A549 (cell line): ENCODE measurements around the gene INPP5A. TPM values are rescaled to one million over a fixed set of nuclear protein-coding genes. Genes with fewer than 3 reads are reported as not detected.

Source experiments
- ATAC-seq, 2 experiments: fragments of 200-7000 bp in 1 of 2; fragments of >200 bp in 1 of 2; cut with Nextera tagmentation in 1 of 2; cut with Tn5 transposase in 1 of 2; 3 replicates each; pipeline versions ENCODE4 v1.8.0 to v1.9.1; 2018 to 2020; ENCODE audit warnings: mild to moderate bottlenecking in 1 of 2, moderate library complexity in 1 of 2
- CTCF ChIA-PET: fragments of 300-600 bp; sonication (Branson Sonifier 250); formaldehyde crosslinking; extraction: SDS; loops from one replicate; lab custom pipeline; 2021; ENCODE audit warnings: antibody characterized with exemption, inconsistent platforms; lab: Yijun Ruan, JAX
- POLR2A ChIA-PET: fragments of 350-600 bp; formaldehyde crosslinking; extraction: SDS; loops from one replicate; lab custom pipeline; 2021; ENCODE audit warnings: antibody characterized with exemption, inconsistent platforms; lab: Yijun Ruan, JAX
- DNase-seq, 2 experiments: peaks; one replicate each; pipeline versions ENCODE4 v3.0.0 to v3.0.0-alpha.2; 2011 to 2016; ENCODE audit warnings: low read depth in 1 of 2, low spot score in 1 of 2
- FAIRE-seq: peaks from 2 replicates; lab custom pipeline; 2011; peaks lifted over from hg19 to GRCh38; lab: Jason Lieb, UNC
- H3K27ac ChIP-seq, 2 experiments: fragments of >200 bp; sonication (Bioruptor Twin); formaldehyde crosslinking; 3 replicates each; pipeline ENCODE4 v1.5.1; 2016 to 2017
- H3K4me1 ChIP-seq: fragments of >200 bp; sonication (Bioruptor Twin); formaldehyde crosslinking; 3 replicates; pipeline ENCODE4 v1.6.1; 2016
- H3K4me2 ChIP-seq: fragments of >200 bp; sonication (Bioruptor Twin); formaldehyde crosslinking; 3 replicates; pipeline ENCODE4 v1.6.1; 2016
- H3K4me3 ChIP-seq: fragments of >200 bp; sonication (Bioruptor Twin); formaldehyde crosslinking; 3 replicates; pipeline ENCODE4 v1.5.1; 2016
- H3K9me3 ChIP-seq: fragments of >200 bp; sonication (Bioruptor Twin); formaldehyde crosslinking; 3 replicates; pipeline ENCODE4 v1.6.1; 2016
- ATOH8 ChIP-seq: fragments of 250-450 bp; sonication (Bioruptor Pico); IDR thresholded peaks from 2 replicates; pipeline ENCODE4 v1.5.0; 2020; ENCODE audit warnings: low read depth, mild to moderate bottlenecking, moderate library complexity
- CBX2 ChIP-seq: fragments of 200-600 bp; sonication (generic); IDR thresholded peaks from 2 replicates; pipeline ENCODE4 v1.6.1; 2016; ENCODE audit warnings: low read depth, mild to moderate bottlenecking, borderline replicate concordance
- CEBPB ChIP-seq, 2 experiments: fragments of >200 bp in 1 of 2; sonication (Bioruptor Twin) in 1 of 2; formaldehyde crosslinking in 1 of 2; IDR thresholded peaks; 2 replicates each; pipeline ENCODE4 v1.6.1; 2012 to 2016
- CHD4 ChIP-seq: fragments of 200-600 bp; sonication (generic); IDR thresholded peaks from 2 replicates; pipeline ENCODE4 v1.6.1; 2016; ENCODE audit warnings: antibody characterized with exemption, mild to moderate bottlenecking, borderline replicate concordance
- CTCF ChIP-seq: fragments of >200 bp; sonication (Bioruptor Twin); formaldehyde crosslinking; IDR thresholded peaks from 3 replicates; pipeline ENCODE4 v1.5.1; 2016
- EHMT2 ChIP-seq: fragments of 200-600 bp; sonication (generic); IDR thresholded peaks from 2 replicates; pipeline ENCODE4 v1.6.1; 2016; ENCODE audit warnings: antibody characterized with exemption, low read depth, mild to moderate bottlenecking, moderate library complexity
- FOXS1 ChIP-seq: fragments of 250-450 bp; sonication (Bioruptor Pico); IDR thresholded peaks from 2 replicates; pipeline ENCODE4 v1.5.0; 2020; ENCODE audit warnings: mild to moderate bottlenecking, moderate library complexity
- JUN ChIP-seq, 2 experiments: fragments of >200 bp; sonication (Bioruptor Twin); formaldehyde crosslinking; IDR thresholded peaks; 2 replicates in 1 of 2; 3 replicates in 1 of 2; pipeline ENCODE4 v1.6.1; 2016 to 2017
- JUNB ChIP-seq: fragments of >200 bp; sonication (Bioruptor Twin); formaldehyde crosslinking; IDR thresholded peaks from 2 replicates; pipeline ENCODE4 v1.6.1; 2016
- KDM1A ChIP-seq: fragments of 200-600 bp; sonication (generic); IDR thresholded peaks from 2 replicates; pipeline ENCODE4 v1.6.1; 2016; ENCODE audit warnings: low read depth, mild to moderate bottlenecking
- NFE2L2 ChIP-seq: fragments of 150-350 bp; conservative IDR thresholded peaks from 2 replicates; pipeline ENCODE4 v1.6.1; 2014; ENCODE audit warnings: low read length
- NR3C1 ChIP-seq: fragments of >200 bp; sonication (Bioruptor Twin); formaldehyde crosslinking; IDR thresholded peaks from 3 replicates; pipeline ENCODE4 v1.6.1; 2017
- PHF8 ChIP-seq: fragments of 200-600 bp; sonication (generic); IDR thresholded peaks from 2 replicates; pipeline ENCODE4 v1.6.1; 2016; ENCODE audit warnings: low read depth, mild to moderate bottlenecking, antibody characterized with exemption, moderate library complexity, borderline replicate concordance
- RAD21 ChIP-seq, 2 experiments: fragments of >200 bp in 1 of 2; sonication (Bioruptor Twin) in 1 of 2; formaldehyde crosslinking in 1 of 2; IDR thresholded peaks in 1 of 2; conservative IDR thresholded peaks in 1 of 2; 2 replicates in 1 of 2; 3 replicates in 1 of 2; pipeline ENCODE4 v1.6.1; 2012 to 2018; ENCODE audit warnings: inconsistent platforms in 1 of 2
- RARB ChIP-seq: fragments of 250-450 bp; sonication (Bioruptor Pico); IDR thresholded peaks from 2 replicates; pipeline ENCODE4 v1.8.0; 2021; ENCODE audit warnings: mild to moderate bottlenecking, moderate library complexity
- RCOR1 ChIP-seq: fragments of 150-350 bp; IDR thresholded peaks from 2 replicates; pipeline ENCODE4 v1.6.1; 2014; ENCODE audit warnings: antibody characterized with exemption, low read length, low read depth
- RNF2 ChIP-seq: fragments of 200-600 bp; sonication (generic); IDR thresholded peaks from 2 replicates; pipeline ENCODE4 v1.6.1; 2016; ENCODE audit warnings: low read depth, mild to moderate bottlenecking, antibody characterized with exemption, moderate library complexity, borderline replicate concordance
- SMC3 ChIP-seq: fragments of >200 bp; sonication (Bioruptor Twin); formaldehyde crosslinking; IDR thresholded peaks from 3 replicates; pipeline ENCODE4 v1.6.1; 2018; ENCODE audit warnings: inconsistent platforms
- SREBF2 ChIP-seq: fragments of 450-650 bp; IDR thresholded peaks from 2 replicates; pipeline ENCODE4 v1.6.1; 2014; ENCODE audit warnings: mild to moderate bottlenecking, moderate library complexity
- USF2 ChIP-seq: fragments of 450-650 bp; IDR thresholded peaks from 2 replicates; pipeline ENCODE4 v1.6.1; 2014; ENCODE audit warnings: antibody characterized with exemption
- ZFP36 ChIP-seq: fragments of 450-650 bp; IDR thresholded peaks from 2 replicates; pipeline ENCODE4 v1.6.1; 2014; ENCODE audit warnings: borderline replicate concordance; ENCODE audit not compliant: partially characterized antibody
- ZNF302 ChIP-seq: fragments of 250-450 bp; sonication (Bioruptor Pico); IDR thresholded peaks from 2 replicates; pipeline ENCODE4 v1.9.0; 2021; ENCODE audit warnings: inconsistent platforms, mild to moderate bottlenecking, moderate library complexity
- ZSCAN20 ChIP-seq: fragments of 250-450 bp; sonication (Bioruptor Pico); IDR thresholded peaks from 2 replicates; pipeline ENCODE4 v1.8.0; 2022; ENCODE audit warnings: mild to moderate bottlenecking, moderate library complexity
- WGBS: methylation state at CpG from one replicate; pipeline ENCODE4 v1.1.6; 2017; ENCODE audit errors: missing lambda C conversion rate; 5-methylcytosine and 5-hydroxymethylcytosine counted together
- polyA plus RNA-seq, 4 experiments: library from polyadenylated mRNA; depleted of rRNA in 3 of 4; stranded (reverse); fragments of >200 nt; fragmentation: RNase III in 1 of 4; extraction: RNeasy Plus Mini Kit Qiagen cat#74134 plus additional on column Dnase treatment in 1 of 4; gene quantifications; 2 replicates in 3 of 4; 3 replicates in 1 of 4; pipeline ENCODE4 v1.2.3, GENCODE V29; 2011 to 2017

The INPP5A gene
- polyA plus RNA-seq, 2 of the 4 experiments (the other 2 are of a cell fraction), result 13.7 to 15.1 TPM

- no peak for TF ChIP-seq PHF8
- TF ChIP-seq EHMT2, result no peak
- no peak for TF ChIP-seq SMC3
Observed at GRCh38 chr10:132806561-132807003, 269.0 kb downstream of the INPP5A start (continued).

GRCh38 chr10:132807621-132808049 lies 270.0 kb downstream of the INPP5A start:
- H3K4me2 ChIP-seq, result no peak overlapping the region
- POLR2A ChIA-PET, result no interaction called here

DNA sequence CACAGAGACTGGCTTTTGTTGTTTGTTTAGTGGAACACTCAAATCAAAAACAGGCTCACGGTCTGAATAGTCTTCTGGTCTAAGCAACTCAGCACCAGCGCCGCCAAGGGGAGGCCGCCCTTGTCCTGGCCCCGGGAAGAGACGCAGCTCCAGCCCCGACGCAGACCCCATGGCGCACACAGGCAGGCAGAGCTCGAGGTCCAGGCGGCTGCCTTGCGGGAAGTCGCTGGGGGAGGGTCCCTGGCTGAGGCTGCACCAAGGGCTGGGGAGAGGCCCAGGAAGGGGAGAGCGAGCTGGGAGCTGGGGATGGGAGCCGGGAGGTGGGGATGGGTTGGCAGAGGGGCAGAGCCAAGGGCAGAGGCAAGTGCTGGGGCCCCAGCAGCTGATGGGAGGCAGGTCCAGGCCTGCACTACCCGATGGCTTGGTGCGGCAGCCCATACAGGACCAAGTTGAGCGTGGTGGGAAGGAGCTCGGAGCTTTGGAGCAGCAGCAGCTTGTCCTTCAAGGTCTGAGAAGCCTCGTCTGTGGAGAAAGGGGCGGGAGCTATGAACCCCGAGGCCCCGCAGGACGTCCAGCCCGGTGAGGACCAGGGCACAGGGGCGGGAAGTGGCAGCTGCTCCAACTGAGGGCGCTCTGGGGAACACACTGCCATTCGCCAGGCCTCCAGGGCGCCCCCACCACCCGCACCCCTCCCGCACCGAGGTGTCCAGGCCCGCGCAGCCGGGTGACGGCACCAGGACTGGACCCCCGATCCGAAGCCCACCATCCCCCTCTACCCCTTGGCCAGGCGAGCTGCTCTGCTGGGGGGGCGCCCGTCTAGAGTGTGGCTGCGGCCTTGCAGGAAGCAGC lies 271.0 kb downstream of the INPP5A start:
- H3K4me3 ChIP-seq, result no peak overlapping the region
- WGBS, result 68% methylated on average over 15 of the region's 42 CpGs
- ATAC-seq, result no peak
- H3K9me3 ChIP-seq, result no peaks in the 10 kb centered on the region
- no peaks in the 10 kb centered on the region for H3K4me1 ChIP-seq
- no peak for TF ChIP-seq KDM1A
- no peak for TF ChIP-seq CBX2
- TF ChIP-seq NR3C1, result no peak
- ChIA-PET CTCF (interaction anchor here (0.7 to 4.6 kb wide), 5 partner anchors 15 to 666 kb away, joined by 3 to 16 read pairs (median 3); no protein-coding TSS in a partner anchor), POLR2A (no interaction called here)
- H3K4me2 ChIP-seq, result no peak overlapping the region
- DNase-seq, result no peak
- FAIRE-seq, result no peak
- H3K27ac ChIP-seq, result no peak overlapping the region

More at GRCh38 chr10:132807621-132808049, 270.0 kb downstream of the INPP5A start:
- no peak for ATAC-seq
- TF ChIP-seq ZNF302 (CRISPR knock-in tag), result no peak
- no peak for TF ChIP-seq SREBF2
- TF ChIP-seq SMC3, result no peak
- TF ChIP-seq CBX2, result no peak
- TF ChIP-seq JUNB, result no peak
- no peak for TF ChIP-seq ZSCAN20
- TF ChIP-seq RNF2, result no peak
- no peak for TF ChIP-seq RCOR1
- TF ChIP-seq RARB, result no peak
- TF ChIP-seq FOXS1 (CRISPR knock-in tag), result no peak
- no peak for TF ChIP-seq CEBPB (IDR thresholded peaks at IDR 0.05)
- TF ChIP-seq JUN (IDR thresholded peaks at IDR 0.05), result no peak
- TF ChIP-seq CTCF, result no peak
- TF ChIP-seq, all 56 proteins: peak for 0
- Histone ChIP-seq H3K27ac (no peak overlapping the region), H3K9me3 (no peaks in the 10 kb centered on the region), H3K4me1 (no peaks in the 10 kb centered on the region), H3K4me3 (no peak overlapping the region)
- 74% methylated on average over 14 of the region's 27 CpGs for WGBS
- no peak for FAIRE-seq
- CTCF ChIA-PET, result interaction anchor here (0.8 to 4.6 kb wide), 3 partner anchors 14 to 164 kb away, joined by 3 to 16 read pairs (median 3); no protein-coding TSS in a partner anchor
- no peak for DNase-seq

GRCh38 chr10:132809232-132810140 lies 271.9 kb downstream of the INPP5A start:
- H3K4me2 ChIP-seq, result no peak overlapping the region
- ATAC-seq (peak in 1 of 2 experiments; percentile 6; a peak in 2 of 6 replicates), DNase-seq (no peak), FAIRE-seq (no peak)
- no peak overlapping the region for H3K4me3 ChIP-seq
- POLR2A ChIA-PET, result no interaction called here
- H3K9me3 ChIP-seq, result no peaks in the 10 kb centered on the region
- no peak overlapping the region for H3K27ac ChIP-seq
- no peaks in the 10 kb centered on the region for H3K4me1 ChIP-seq
- 58% methylated on average over 12 of the region's 38 CpGs for WGBS
- CTCF ChIA-PET, result interaction anchor here (1.0 to 4.6 kb wide), 2 partner anchors 16 to 667 kb away, joined by 3 to 16 read pairs; no protein-coding TSS in a partner anchor
- TF ChIP-seq RAD21 (conservative IDR thresholded peaks at IDR 0.05 in 1 of 2, IDR thresholded peaks at IDR 0.05 in 1 of 2), result no peak
- no peak for TF ChIP-seq CHD4
- no peak for TF ChIP-seq ATOH8 (CRISPR knock-in tag)
- no peak for TF ChIP-seq ZFP36
- no peak for TF ChIP-seq NFE2L2
- no peak for TF ChIP-seq USF2
- TF ChIP-seq ZNF302 (CRISPR knock-in tag), result no peak
